Activated gamma-delta T cell (primary cell): ENCODE results near the gene CYBA.
A peak's percentile ranks its signal among the peaks of the same experiment; 100 is the strongest.

ENCODE experiments used
- DNase-seq: peaks from one replicate; lab custom pipeline; 2025; lab: John Stamatoyannopoulos, UW

The CYBA gene

GRCh38 chr16:88662843-88663606 lies 12.2 kb upstream of the CYBA start, which contains the start of gene MVD:
Gene MVD (minus strand): TSS chr16:88663091. CDS start chr16:88663080, 11 bp downstream.
- DNase-seq = peak; percentile 96

GRCh38 chr16:88662222-88662842 lies 11.5 kb upstream of the CYBA start:
- no peak for DNase-seq

GRCh38 chr16:88661468-88661867 lies 10.6 kb upstream of the CYBA start:
- DNase-seq = no peak

DNA sequence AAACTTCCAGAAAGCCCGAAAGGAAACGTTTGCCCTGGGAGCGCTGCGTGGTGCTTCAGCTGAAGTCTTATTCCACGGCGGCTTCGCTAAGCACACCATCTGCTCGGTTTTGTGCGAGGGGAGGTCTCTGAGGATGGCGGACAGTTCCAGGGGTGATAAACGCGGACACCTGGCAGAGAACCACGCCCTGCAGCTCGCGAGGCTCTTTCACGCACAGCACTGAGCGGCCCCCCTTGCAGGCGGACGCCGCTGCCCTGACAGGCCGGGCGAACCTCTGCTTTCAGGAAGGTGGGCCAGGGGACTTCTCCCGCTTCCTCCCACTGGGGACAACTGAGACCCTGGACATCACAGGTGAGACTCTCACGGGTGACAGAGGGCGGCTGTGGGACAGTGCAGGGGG lies 8.3 kb upstream of the CYBA start:
- no peak for DNase-seq

DNA sequence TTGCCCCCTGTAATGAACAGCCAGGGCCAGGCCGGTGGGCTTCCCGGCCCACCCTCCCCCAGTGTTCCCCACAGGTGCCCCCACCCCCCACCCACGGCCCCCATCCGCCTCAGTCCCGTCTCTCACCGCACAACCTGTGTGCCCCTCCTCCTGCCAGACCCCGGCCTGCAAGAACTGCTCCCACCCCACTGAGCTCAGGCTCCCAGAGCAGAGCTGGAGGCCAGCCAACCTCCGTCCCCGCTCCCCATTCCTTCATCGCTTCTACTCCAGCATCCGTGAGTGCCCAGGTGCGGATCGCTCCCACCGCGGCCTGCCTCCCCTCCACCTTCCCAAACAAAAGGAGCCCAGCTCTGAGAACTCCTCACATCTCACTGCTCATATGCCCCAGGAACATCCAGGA lies 7.9 kb upstream of the CYBA start:
- DNase-seq = no peak

GRCh38 chr16:88657371-88657770 lies 6.5 kb upstream of the CYBA start:
- no peak for DNase-seq

DNA sequence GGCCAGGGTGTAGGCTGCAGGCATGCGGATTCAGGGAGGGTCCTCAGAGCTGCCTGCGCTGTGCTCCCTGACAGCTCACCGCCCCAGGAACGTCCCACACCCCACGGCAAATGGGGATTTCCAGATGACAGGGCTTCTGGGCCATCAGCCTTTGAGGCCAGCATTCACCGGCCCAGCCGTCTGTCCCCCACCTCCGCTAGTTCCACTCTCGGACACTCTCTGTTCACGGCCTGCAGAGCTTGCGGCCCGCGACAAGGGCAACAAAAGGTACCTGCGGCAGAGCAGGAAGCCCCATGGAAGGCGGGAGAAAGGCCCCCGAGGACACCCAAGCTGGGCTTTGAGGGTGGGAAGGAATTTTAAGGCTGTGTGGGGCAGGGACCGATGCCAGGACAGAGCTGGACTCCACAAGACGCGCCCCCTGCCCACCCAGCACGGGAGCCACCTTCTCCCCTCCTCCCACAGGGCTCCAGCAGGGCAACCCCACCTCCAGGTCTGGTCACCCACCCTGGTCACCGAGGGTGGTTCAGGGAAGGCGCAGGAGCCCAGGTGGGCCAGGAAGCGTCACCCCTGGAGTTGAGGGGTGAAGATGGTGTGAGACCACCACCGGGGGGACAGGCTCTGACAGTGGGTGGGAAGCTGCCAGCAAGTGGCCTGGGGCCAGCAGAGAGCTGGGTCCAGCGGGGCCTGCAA lies 5.6 kb upstream of the CYBA start:
- no peak for DNase-seq

- no peak for DNase-seq
Measured at GRCh38 chr16:88655733-88656281, 5.0 kb upstream of the CYBA start.

GRCh38 chr16:88655053-88655732 lies 4.3 kb upstream of the CYBA start:
- no peak for DNase-seq

GRCh38 chr16:88654363-88655052 lies 3.7 kb upstream of the CYBA start:
- DNase-seq = no peak

- DNase-seq = no peak
Measured at GRCh38 chr16:88653596-88654362, 2.9 kb upstream of the CYBA start.

DNA sequence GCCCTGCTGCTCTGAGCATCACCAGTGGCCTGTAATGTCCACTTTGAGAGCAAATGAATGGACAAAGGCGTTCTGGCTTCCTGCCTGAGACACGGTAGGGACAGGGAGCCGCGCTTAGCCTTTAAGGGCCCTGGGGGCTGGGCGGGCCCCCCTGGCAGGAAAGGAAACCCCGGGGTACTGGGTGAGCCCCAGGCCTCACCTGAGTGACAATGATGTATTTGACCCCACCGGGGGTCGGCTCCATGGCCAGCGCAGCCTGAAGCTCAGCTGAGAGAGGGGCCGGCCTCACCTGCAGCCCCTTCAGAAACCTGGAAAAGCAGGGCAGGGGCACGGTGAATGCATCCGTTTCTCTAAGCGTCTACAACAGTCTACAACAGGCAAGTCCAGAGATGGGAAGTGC lies 2.2 kb upstream of the CYBA start:
- no peak for DNase-seq

GRCh38 chr16:88652762-88653063 lies 1.9 kb upstream of the CYBA start:
- no peak for DNase-seq

- DNase-seq = no peak
Measured at GRCh38 chr16:88651989-88652761, 1.3 kb upstream of the CYBA start.

DNA sequence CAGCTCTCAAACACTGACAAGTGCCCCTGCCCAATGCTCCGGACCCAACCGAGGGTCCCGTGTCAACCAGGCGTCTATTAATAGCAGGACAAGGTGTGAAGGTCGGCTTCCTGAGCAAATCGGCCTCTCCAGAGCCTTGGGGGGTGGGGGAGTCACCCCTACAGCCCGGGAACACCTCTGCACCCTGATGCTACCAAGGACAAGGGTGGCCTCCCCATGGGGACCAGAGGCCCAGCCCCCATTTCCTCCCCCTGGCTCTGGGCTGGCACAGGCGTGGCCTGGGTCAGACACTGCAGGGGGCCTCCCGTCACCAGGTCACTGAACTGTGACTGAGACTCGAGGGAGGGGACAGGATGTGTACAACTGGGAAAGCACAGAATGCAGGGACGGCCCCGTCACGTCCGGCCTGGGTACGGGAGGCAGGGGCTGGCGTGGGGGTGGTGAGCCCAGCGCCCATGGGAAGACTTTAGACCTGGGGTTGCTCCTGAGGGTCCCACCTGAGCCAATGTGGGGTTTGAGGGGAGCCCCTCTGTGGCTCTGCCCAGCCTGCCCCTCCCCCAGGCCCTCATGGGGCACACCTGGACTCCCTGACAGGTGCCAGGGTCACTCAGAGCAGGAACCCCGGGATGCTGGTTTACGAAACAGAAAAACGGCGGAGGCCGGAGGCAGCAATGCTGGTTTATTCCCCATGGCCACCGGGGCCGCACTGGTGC lies 579 bp upstream of the CYBA start:
- DNase-seq = peak; percentile 57

DNA sequence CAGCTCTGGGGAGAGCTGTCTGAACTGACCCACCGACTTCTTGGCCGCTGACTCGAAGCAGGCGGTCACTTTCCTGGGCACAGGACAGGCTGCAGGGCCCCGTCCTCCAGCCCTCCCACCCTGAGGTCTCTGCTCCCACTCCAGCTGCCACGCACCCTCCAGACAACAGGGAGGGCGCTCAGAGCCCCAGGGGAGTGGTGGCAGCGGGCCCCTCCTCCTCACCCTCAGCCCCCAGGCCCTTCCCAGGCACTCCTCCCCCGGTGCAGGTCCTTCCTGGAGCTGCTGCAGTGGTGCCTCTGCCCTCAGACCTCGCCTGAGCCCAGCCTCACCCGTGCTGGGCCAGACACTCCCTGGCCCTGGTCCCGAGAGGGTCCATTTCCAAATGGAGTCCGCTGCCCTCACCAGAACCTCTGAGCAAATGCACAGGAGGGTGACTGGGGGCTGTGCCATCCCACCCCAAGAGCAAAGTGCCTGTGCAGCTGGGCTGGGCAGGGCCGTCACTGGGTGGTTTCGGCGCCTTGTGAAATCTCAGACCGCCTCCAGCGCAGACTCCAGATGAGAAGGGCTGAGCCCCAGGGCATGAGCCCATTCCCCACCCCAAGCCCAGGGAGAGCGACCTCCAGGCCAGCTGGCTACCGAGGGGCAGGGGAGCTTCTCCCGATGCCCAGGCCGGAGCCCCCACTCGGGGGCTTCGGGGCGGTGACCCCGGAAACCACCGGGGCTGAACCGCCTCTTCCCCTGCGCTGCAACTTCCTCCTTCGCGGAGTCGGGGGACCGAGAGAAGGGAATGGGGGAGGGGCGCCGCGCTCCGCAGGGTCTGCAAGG lies 717 bp downstream of the CYBA start:
- DNase-seq = no peak

DNA sequence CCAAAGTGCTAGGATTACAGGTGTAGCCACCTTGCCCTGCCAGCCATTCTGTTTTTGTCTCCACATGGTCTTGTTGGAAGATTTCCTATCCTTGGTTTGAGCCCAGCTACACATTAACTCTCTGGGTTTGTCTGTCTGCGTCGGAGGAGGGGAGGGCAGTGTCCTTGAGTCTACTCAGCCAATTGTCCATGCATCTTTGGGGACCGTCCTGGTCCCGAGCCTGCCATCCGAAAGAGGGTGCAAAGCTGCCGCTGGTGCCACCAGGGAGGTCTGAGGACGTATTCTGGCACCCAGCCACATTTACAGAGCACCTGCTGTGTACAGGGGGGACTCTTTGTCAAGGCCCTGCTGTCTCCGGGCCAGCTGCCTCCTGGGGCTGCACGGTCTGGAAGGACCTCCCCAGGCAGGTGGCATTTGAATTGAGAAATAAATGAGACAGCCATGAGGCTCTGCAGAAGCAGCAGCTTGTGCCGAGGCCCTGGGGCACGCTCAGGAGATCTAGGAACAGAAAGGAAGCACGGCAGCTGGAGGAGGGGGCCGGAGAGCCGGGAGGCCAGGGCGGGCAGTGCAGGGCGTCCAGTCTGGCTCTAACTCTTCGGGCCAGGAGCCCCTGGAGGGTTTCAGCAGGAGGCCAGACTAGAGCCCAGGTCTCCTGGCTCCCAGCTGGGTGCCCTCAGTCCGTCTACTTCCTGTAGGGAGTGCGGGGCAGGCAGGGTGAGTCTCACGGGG lies 1.5 kb downstream of the CYBA start:
- no peak for DNase-seq
